HG03159 (cell line): ENCODE data around the gene PSMB7.
"Not testable (repeated sequence)": the region's sequence is repeated elsewhere in the genome, so short reads cannot be mapped to it uniquely, and the experiment has no call there.

Source experiments
- ATAC-seq: cut with Tn5 transposase; IDR thresholded peaks from one replicate; pipeline ENCODE4 v1.9.1; 2021; ENCODE audit warnings: mild to moderate bottlenecking, moderate library complexity; ENCODE audit not compliant: unreplicated experiment

PSMB7 gene

GRCh38 chr9:124443625-124444024 lies 28.4 kb upstream of the PSMB7 start:
- ATAC-seq: no peak

- no peak for ATAC-seq
These were observed 27.6 kb upstream of the PSMB7 start for GRCh38 chr9:124442826-124443225.

- ATAC-seq: no peak
These were observed 27.1 kb upstream of the PSMB7 start for GRCh38 chr9:124442379-124442778.

GRCh38 chr9:124441291-124441690 lies 26.0 kb upstream of the PSMB7 start:
- no peak for ATAC-seq

GRCh38 chr9:124440786-124441185 lies 25.5 kb upstream of the PSMB7 start:
- ATAC-seq: no peak

DNA sequence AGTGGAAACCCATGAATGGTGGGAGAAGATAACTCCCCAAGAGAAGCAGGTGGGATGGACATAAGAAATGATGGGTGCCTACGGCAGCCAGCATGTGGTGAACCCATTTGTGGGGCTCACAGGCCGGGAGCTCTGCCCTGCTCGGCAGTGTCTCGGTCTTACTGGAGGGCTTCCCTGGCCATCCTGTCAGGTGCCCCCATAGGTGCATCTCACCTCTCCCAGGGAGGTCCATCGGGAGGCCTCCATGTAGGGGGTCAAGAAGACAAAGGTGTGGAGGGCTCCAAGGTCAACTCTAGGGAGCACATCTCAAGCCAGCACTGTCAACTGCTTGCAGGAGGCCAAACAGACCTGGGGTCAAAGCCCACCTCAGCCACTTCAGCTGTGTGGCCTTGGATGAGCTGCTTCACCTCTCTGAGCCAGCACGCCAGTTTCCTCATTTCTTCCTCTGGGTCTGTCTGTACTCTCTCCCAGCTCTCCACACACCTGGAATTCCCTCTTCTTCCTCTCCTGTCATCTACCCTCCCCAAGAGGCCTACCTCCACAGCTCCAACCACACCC lies 24.5 kb upstream of the PSMB7 start:
- ATAC-seq: no peak

DNA sequence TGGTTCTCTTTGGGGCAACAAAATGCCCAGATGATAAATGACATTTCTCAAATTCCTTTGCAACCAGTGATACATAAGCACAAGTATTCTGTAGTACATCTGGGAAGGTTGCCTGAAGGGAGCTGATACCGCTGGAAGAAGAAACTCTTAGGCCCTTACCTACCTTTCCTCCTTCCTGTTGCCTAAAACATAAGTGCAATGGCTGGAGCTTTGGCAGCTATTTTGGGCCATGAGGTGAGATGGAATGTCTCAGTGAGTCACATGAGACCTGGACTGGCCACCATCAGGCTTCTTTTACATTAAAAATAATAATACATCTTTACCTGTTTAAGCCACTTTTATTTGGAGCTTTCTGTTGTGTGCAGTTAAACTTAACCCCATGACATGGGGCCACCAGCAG lies 23.8 kb upstream of the PSMB7 start:
- no peak for ATAC-seq

DNA sequence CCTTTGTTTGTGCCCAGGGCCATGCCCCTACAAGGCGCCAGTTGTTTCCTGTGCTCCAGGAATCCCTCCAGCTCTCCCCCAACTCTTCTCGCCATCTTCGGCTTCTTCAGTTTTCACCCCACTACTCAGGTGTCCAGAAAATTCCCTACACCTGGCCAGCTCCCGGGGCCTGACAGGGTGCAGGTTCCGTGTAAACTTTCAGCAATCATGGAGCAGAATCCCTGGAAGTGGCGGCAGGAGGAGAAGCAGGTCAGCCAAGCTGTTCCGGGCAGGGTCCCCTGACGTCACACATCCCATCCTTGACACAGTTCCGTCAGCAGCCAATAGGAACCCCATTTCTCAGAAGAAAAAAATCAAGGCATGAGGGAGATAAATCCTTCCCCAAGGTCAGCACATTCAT lies 22.8 kb upstream of the PSMB7 start:
- no peak for ATAC-seq

GRCh38 chr9:124437086-124437485 lies 21.8 kb upstream of the PSMB7 start:
- no peak for ATAC-seq

DNA sequence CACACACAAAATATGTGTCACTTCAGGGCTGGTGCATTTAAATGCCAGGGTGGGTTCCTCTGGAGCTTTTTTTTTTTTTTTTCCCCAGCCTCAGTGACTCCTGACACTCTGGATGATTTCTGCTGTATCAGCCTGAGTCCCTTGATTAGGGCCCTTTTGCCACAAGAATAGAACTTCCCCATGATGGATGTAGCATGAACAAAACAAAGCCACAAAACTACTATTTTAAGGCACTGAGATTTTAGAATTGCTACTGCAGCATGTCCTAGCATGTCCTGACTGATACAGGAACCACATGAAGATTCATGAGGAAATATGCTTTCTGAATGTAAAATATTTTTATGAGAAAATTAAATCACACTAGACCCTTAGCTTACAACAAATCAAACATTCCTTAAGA lies 21.1 kb upstream of the PSMB7 start:
- ATAC-seq: no peak

GRCh38 chr9:124429530-124429867 lies 14.3 kb upstream of the PSMB7 start:
- ATAC-seq: no peak

- no peak for ATAC-seq
These were observed 13.7 kb upstream of the PSMB7 start for GRCh38 chr9:124428751-124429529.

DNA sequence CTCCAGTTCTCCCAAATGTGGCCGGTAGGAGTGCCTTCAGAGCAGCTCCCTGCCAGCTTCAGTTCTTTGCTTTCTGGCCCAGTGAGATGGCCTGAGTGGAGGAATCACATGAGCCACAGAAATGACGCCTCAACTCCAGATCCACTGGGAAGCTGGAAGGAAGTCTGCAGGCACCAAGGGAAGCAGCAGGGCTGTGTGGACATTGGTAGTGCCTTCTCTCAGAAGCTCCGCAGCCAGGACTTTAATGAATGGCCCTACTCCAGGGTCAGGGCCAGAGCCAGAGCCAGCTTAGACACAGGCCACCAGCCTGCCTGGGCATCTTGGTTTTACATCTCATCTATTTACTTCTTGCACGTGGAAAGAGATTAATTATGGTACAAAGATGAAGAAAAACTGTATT lies 12.0 kb upstream of the PSMB7 start:
- ATAC-seq: no peak

- ATAC-seq: no peak
These were observed 11.1 kb upstream of the PSMB7 start for GRCh38 chr9:124426361-124426760.

DNA sequence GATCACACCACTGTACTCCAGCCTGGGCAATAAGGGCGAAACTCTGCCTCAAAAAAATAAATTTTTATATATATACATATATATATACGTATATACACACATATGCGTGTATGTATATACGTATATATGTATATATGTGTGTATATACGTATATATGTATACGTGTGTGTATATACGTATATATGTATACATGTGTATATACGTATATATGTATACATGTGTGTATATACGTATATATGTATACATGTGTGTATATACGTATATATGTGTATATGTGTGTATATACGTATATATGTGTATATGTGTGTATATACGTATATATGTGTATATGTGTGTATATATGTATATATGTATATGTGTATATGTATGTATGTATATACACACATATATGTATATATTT lies 10.5 kb upstream of the PSMB7 start:
- not testable (repeated sequence) for ATAC-seq

DNA sequence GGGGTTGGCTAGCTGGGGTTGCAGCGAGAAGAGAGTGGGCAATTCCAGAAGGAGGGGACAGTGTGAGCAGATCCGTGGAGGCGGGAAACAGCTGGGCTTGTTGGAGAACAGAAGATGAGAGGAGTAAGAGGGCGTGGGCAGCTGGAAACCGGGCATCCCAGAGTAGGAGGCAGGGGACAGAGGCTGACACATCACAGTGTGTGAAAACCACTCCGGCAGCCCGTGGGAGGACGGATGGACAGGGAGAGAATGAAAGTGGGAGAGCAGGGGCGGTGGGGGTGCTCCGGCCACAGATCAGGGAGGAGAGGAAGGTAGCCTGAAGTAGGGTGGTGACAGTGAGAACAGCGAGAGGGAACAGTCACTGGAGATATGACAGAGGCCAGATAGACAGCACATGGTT lies 8.3 kb upstream of the PSMB7 start:
- no peak for ATAC-seq

DNA sequence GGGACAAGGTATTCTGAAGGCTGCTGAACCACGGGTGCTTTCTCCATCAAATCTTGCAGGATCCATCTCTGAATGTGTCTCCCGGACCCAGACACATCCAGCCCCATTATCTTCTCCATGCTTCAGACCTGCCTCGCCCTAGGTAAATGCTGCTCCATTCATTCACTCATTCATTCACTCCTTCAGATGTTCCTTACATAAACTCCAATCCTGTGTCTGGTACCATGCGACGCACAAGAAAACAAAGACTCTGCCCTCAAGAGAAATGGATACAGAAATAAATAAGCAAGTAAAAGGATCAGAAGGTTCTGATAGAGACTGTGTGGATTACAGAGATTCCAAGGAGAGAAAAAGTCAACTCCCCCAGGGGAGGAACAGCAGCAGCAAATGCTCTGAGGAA lies 7.9 kb upstream of the PSMB7 start:
- ATAC-seq: no peak

DNA sequence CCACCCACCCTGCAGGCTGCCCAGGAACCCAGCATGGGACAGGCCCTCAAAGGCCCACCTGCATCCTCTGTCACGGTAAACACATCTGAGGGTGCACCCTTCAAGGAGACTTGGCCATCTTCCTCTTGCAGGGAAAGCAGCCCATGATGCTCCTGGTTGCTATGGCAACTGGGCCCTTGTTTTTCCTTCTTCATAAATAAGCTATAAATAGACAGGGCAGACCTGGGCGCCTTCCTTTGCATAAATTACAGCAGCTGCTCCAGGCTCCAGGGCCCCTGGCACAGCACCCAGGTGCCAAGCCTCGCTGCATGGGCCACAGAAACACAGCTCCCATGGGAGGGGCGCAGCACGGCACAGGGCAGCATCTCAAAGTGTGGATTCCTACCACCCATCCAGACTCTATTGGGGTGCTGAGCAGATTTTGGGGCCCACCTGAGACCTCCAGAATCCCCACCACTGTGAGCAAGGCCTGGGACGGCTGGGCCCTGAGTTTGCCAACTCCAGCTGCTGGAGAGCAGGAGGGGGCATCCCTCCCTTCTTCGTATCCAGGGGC lies 5.8 kb upstream of the PSMB7 start:
- no peak for ATAC-seq

DNA sequence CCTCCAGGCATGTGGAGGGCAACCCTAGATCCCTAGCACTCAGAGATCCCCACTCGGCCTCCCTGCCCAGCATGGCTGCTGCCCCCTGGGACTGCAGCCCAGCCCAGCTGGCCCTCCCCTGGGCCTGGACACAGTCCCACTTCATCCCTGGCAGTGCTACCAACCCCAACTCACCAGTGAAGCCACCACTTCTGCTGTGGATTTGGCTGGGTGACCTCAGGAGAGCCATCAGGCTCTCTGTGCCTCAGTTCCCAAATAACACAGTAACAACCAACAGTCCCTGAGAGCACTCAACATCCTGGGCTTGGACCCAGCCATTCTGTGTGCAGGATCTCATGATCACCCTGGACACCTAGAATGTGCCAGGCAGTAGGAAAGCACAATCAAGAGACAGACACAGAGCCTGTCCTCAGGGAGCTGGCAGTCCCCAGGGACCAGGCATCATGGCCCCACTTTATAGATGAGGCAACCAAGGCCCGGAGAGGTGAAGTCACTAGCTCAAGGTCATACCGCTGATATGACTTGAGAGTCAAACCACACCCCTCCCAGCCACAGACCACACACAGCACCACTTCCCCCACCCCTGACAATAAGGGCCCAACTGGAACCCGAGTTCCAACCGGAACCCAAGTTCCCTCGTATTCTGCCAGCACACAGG lies 4.7 kb upstream of the PSMB7 start:
- ATAC-seq: no peak

DNA sequence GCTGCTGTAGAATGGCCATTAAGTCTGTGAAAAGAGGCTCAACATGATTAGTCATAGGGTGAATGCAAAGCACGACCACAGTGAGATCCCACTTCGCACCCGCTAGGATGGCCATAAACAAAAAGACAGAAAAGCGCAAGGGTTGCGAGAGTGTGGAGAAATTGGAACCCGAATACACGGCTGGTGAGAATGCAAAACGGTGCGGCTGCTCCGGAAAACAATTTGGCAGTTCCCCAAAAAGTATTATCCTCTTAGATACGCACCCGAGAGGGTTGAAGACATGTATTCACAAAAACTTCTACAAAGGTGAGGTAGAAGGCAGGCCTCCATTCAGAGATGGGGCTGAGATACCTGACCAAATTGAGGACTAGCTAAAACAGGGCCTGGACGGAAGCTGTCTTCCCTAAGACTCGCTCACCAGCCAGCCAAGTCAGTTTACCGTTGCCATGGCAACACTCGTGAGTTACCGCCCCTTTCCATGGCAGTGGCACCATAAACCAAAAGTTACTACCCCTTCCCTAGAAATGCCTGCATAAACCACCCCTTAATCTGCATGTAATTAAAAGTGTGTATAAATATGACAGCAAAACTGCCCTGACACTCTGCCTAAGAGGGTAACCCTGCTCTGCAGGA lies 726 bp upstream of the PSMB7 start:
- ATAC-seq: no peak

DNA sequence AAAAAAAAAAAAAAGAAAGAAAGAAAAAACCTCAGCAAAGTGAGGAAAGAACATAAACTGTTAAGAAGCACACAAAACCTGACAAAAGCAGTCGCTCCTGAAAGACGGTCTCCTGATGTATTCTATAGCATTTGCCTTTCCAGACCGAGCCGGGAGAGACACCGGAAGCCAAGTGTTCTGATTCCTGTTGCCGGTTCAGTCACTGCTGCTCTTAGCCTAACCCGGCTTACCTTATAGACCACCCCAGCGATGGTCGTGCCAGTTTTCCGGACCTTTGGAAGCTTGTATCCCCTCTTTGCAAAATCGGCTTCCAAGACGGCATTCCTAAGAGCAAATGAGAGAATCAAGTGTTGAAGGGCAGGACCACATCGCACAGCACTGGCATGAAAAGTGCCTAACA lies 630 bp downstream of the PSMB7 start:
- no peak for ATAC-seq

DNA sequence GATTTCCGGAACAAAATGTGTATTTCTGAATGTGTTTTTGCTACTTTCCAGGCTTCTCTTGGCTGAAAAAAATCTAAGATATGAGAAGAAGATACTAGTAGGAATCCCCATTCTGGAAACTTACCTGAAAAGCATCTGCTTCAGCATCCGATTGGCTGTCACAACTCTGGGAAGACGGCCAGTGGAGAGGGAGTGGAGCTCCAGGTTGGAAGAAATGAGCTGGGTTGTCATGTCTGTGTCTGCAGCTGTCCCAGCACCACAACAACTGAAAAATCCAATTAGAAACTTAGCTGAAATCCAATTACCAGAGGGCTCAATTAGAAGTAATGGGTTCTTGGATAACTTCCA lies 3.0 kb downstream of the PSMB7 start:
- no peak for ATAC-seq
